H1 (cell line): ENCODE measurements around the gene SVIL. TPM values are rescaled to one million over a fixed set of nuclear protein-coding genes. Genes with fewer than 3 reads are reported as not detected.

Experiments used
- CTCF ChIA-PET: fragments of 300-600 bp; sonication (Branson Sonifier 250); formaldehyde crosslinking; loops from one replicate; lab custom pipeline; 2021; ENCODE audit not compliant: partially characterized antibody; lab: Charles Lee
- POLR2A ChIA-PET: fragments of 300-600 bp; sonication (Branson Sonifier 250); formaldehyde crosslinking; loops from one replicate; lab custom pipeline; 2021; ENCODE audit warnings: inconsistent platforms; ENCODE audit not compliant: partially characterized antibody; lab: Charles Lee
- DNase-seq, 2 experiments: peaks; one replicate each; pipeline versions ENCODE4 v3.0.0 to v3.0.0-alpha.2; 2010 to 2022; ENCODE audit warnings: low spot score in 2 of 2, low read depth in 1 of 2, mixed read lengths in 1 of 2
- FAIRE-seq: peaks from 2 replicates; lab custom pipeline; 2011; peaks lifted over from hg19 to GRCh38; lab: Jason Lieb, UNC
- H2AFZ ChIP-seq: 2 replicates; pipeline ENCODE4 v1.8.1; 2012; ENCODE audit warnings: low read length, inconsistent platforms
- H2AK5ac ChIP-seq: 2 replicates; pipeline ENCODE4 v1.6.1; 2013; ENCODE audit warnings: low read depth, low read length
- H2BK120ac ChIP-seq: replicated peaks from 2 replicates; pipeline ENCODE3; 2013; ENCODE audit warnings: low read depth, low read length, inconsistent platforms
- H2BK12ac ChIP-seq: 2 replicates; pipeline ENCODE4 v1.6.1; 2013; ENCODE audit warnings: low read depth, low read length
- H2BK15ac ChIP-seq: 2 replicates; pipeline ENCODE4 v1.6.1; 2013; ENCODE audit warnings: low read length
- H2BK20ac ChIP-seq: 2 replicates; pipeline ENCODE4 v1.6.1; 2013; ENCODE audit warnings: low read length
- H2BK5ac ChIP-seq: 2 replicates; pipeline ENCODE4 v1.6.1; 2013; ENCODE audit warnings: low read depth, low read length
- H3K14ac ChIP-seq: 2 replicates; pipeline ENCODE4 v1.6.1; 2013; ENCODE audit warnings: inconsistent platforms; ENCODE audit not compliant: insufficient read length
- H3K18ac ChIP-seq: 2 replicates; pipeline ENCODE4 v1.6.1; 2013; ENCODE audit warnings: low read length; ENCODE audit errors: extremely low read depth
- H3K23ac ChIP-seq: 2 replicates; pipeline ENCODE4 v1.6.1; 2013; ENCODE audit warnings: inconsistent platforms; ENCODE audit not compliant: insufficient read length
- H3K23me2 ChIP-seq: 2 replicates; pipeline ENCODE4 v1.6.1; 2013; ENCODE audit warnings: low read depth, low read length
- H3K27ac ChIP-seq: 2 replicates; pipeline ENCODE4 v1.6.1; 2011; ENCODE audit warnings: low read depth, low read length, inconsistent platforms
- H3K27me3 ChIP-seq, 4 experiments: replicated peaks in 1 of 4; 1 replicate in 1 of 4; 2 replicates in 3 of 4; pipeline versions ENCODE4 v1.6.1 to v1.8.1; 2011 to 2013; ENCODE audit warnings: low read length in 3 of 4, mild to moderate bottlenecking in 3 of 4, inconsistent platforms in 2 of 4, mixed read lengths in 2 of 4, moderate library complexity in 1 of 4; ENCODE audit not compliant: control insufficient read depth in 3 of 4, insufficient read depth in 3 of 4; ENCODE audit errors: extremely low read depth in 1 of 4
- H3K36me3 ChIP-seq, 4 experiments: 2 replicates each; pipeline versions ENCODE4 v1.6.1 to v1.8.1; 2011 to 2013; ENCODE audit warnings: mild to moderate bottlenecking in 4 of 4, low read length in 3 of 4, moderate library complexity in 2 of 4, control low read depth in 1 of 4, inconsistent platforms in 1 of 4; ENCODE audit not compliant: insufficient read depth in 4 of 4, control insufficient read depth in 2 of 4
- H3K4ac ChIP-seq: replicated peaks from 2 replicates; pipeline ENCODE3; 2013; ENCODE audit warnings: low read length, low read depth, mixed read lengths, inconsistent platforms; ENCODE audit not compliant: insufficient read length
- H3K4me1 ChIP-seq, 4 experiments: replicated peaks in 1 of 4; 1 replicate in 1 of 4; 2 replicates in 3 of 4; pipeline versions ENCODE4 v1.6.1 to v1.8.1; 2011 to 2013; ENCODE audit warnings: low read length in 3 of 4, inconsistent platforms in 2 of 4, mixed read lengths in 1 of 4; ENCODE audit not compliant: insufficient read depth in 4 of 4, control insufficient read depth in 3 of 4
- H3K4me2 ChIP-seq, 2 experiments: 2 replicates each; pipeline versions ENCODE4 v1.6.1 to v1.8.1; 2011 to 2013; ENCODE audit warnings: low read depth in 2 of 2, low read length in 2 of 2, control low read depth in 1 of 2, inconsistent platforms in 1 of 2, mild to moderate bottlenecking in 1 of 2; ENCODE audit not compliant: insufficient read depth in 1 of 2
- H3K4me3 ChIP-seq, 4 experiments: fragments of 200-600, 300-600 bp in 1 of 4; sonication (generic), shearing (Covaris generic), sonication (Bioruptor Twin) in 1 of 4; 2 replicates each; pipeline versions ENCODE4 v1.5.1 to v1.8.1; 2011 to 2016; ENCODE audit warnings: low read length in 4 of 4, low read depth in 3 of 4, control low read depth in 2 of 4, inconsistent platforms in 2 of 4, mild to moderate bottlenecking in 2 of 4, mixed read lengths in 1 of 4, moderate library complexity in 1 of 4; ENCODE audit not compliant: insufficient read depth in 2 of 4; ENCODE audit errors: extremely low read depth in 1 of 4
- H3K56ac ChIP-seq: replicated peaks from 2 replicates; pipeline ENCODE3; 2013; ENCODE audit warnings: low read depth, mild to moderate bottlenecking, mixed read lengths, low read length, inconsistent platforms; ENCODE audit not compliant: insufficient read length
- H3K79me1 ChIP-seq: 2 replicates; pipeline ENCODE4 v1.6.1; 2013; ENCODE audit warnings: low read depth, low read length, control low read depth
- H3K79me2 ChIP-seq, 2 experiments: 2 replicates each; pipeline versions ENCODE4 v1.6.1 to v1.8.1; 2012 to 2013; ENCODE audit warnings: low read length in 2 of 2, mild to moderate bottlenecking in 2 of 2, inconsistent platforms in 1 of 2; ENCODE audit not compliant: insufficient read depth in 2 of 2, control insufficient read depth in 1 of 2
- H3K9ac ChIP-seq, 4 experiments: replicated peaks in 1 of 4; 1 replicate in 1 of 4; 2 replicates in 3 of 4; pipeline versions ENCODE4 v1.6.1 to v1.8.1; 2011 to 2013; ENCODE audit warnings: low read depth in 3 of 4, low read length in 3 of 4, control low read depth in 2 of 4, mild to moderate bottlenecking in 2 of 4, moderate library complexity in 2 of 4, inconsistent platforms in 1 of 4; ENCODE audit errors: extremely low read depth in 1 of 4
- H3K9me3 ChIP-seq, 2 experiments: 2 replicates each; pipeline versions ENCODE4 v1.6.1 to v1.8.1; 2012 to 2013; ENCODE audit warnings: mild to moderate bottlenecking in 2 of 2, moderate library complexity in 2 of 2, control low read depth in 1 of 2, inconsistent platforms in 1 of 2, low read depth in 1 of 2, low read length in 1 of 2, mixed read lengths in 1 of 2; ENCODE audit not compliant: insufficient read depth in 2 of 2
- H4K20me1 ChIP-seq, 2 experiments: replicated peaks in 1 of 2; 2 replicates each; pipeline versions ENCODE3 to v1.8.1; 2011 to 2013; ENCODE audit warnings: inconsistent platforms in 2 of 2, low read length in 2 of 2, mild to moderate bottlenecking in 1 of 2; ENCODE audit not compliant: insufficient read depth in 2 of 2, control insufficient read depth in 1 of 2
- H4K5ac ChIP-seq: 2 replicates; pipeline ENCODE4 v1.6.1; 2013; ENCODE audit warnings: low read length, low read depth, mixed read lengths, inconsistent platforms; ENCODE audit not compliant: insufficient read length
- H4K8ac ChIP-seq: 2 replicates; pipeline ENCODE4 v1.8.0; 2013; ENCODE audit warnings: mild to moderate bottlenecking, moderate library complexity, low read length, inconsistent platforms; ENCODE audit not compliant: insufficient read depth; ENCODE audit errors: extremely low read depth
- H4K91ac ChIP-seq: replicated peaks from 2 replicates; pipeline ENCODE3; 2013; ENCODE audit warnings: low read length, mixed read lengths, inconsistent platforms; ENCODE audit not compliant: insufficient read length
- ASH2L ChIP-seq: fragments of 200-600, 300-600 bp; sonication (generic); IDR thresholded peaks from one replicate; pipeline ENCODE4 v1.7.1; 2017; ENCODE audit warnings: low read length
- BACH1 ChIP-seq: IDR thresholded peaks from 2 replicates; pipeline ENCODE4 v1.6.1; 2012; ENCODE audit warnings: low read length, improper control_type of control experiment
- CEBPB ChIP-seq: IDR thresholded peaks from 2 replicates; pipeline ENCODE4 v1.6.1; 2012; ENCODE audit warnings: low read depth, low read length
- CREB1 ChIP-seq: IDR thresholded peaks from 2 replicates; pipeline ENCODE4 v1.6.1; 2012; ENCODE audit warnings: inconsistent platforms
- HDAC2 ChIP-seq, 2 experiments: fragments of 300-600 bp in 1 of 2; sonication (generic) in 1 of 2; IDR thresholded peaks; 2 replicates each; pipeline ENCODE4 v1.6.1; 2011 to 2012; ENCODE audit warnings: low read depth in 2 of 2, low read length in 2 of 2, mild to moderate bottlenecking in 2 of 2, moderate library complexity in 2 of 2, borderline replicate concordance in 1 of 2, inconsistent platforms in 1 of 2
- JUND ChIP-seq: IDR thresholded peaks from 2 replicates; pipeline ENCODE4 v1.6.1; 2011; ENCODE audit warnings: mild to moderate bottlenecking, improper control_type of control experiment, low read length
- NANOG ChIP-seq: IDR thresholded peaks from 2 replicates; pipeline ENCODE4 v1.6.1; 2011; ENCODE audit warnings: low read length, low read depth, mild to moderate bottlenecking, inconsistent platforms; ENCODE audit not compliant: insufficient read depth, poor library complexity, severe bottlenecking
- POLR2AphosphoS5 ChIP-seq: IDR thresholded peaks from 2 replicates; pipeline ENCODE4 v1.6.1; 2011; ENCODE audit warnings: low read depth, low read length
- SAP30 ChIP-seq: fragments of 300-600 bp; sonication (generic); IDR thresholded peaks from 2 replicates; pipeline ENCODE4 v1.7.1; 2012; ENCODE audit warnings: low read length, moderate library complexity, mild to moderate bottlenecking, inconsistent platforms; ENCODE audit not compliant: insufficient read depth, insufficient replicate concordance
- SP4 ChIP-seq: IDR thresholded peaks from 2 replicates; pipeline ENCODE4 v1.6.1; 2012; ENCODE audit warnings: low read length, inconsistent platforms
- WGBS, 2 experiments: shearing (Covaris generic) in 1 of 2; methylation state at CpG; one replicate each; pipeline versions ENCODE4 v1.1.6 to v1.1.7; 2013 to 2015; ENCODE audit warnings: low lambda C conversion rate in 2 of 2, mixed read lengths in 2 of 2, inconsistent platforms in 1 of 2, low coverage in 1 of 2, missing lambda C conversion rate in 1 of 2; ENCODE audit not compliant: insufficient replicate concordance in 2 of 2, insufficient coverage in 1 of 2, insufficient read length in 1 of 2; ENCODE audit errors: extremely low coverage in 1 of 2, missing lambda C conversion rate in 1 of 2; 5-methylcytosine and 5-hydroxymethylcytosine counted together
- polyA plus RNA-seq, 7 experiments: library from polyadenylated mRNA; depleted of rRNA in 3 of 7; stranded (reverse) in 5 of 7; unstranded in 2 of 7; fragments of >200 nt in 5 of 7; fragments of 200-250 nt in 2 of 7; gene quantifications; 1 replicate in 5 of 7; 2 replicates in 1 of 7; 4 replicates in 1 of 7; pipeline versions ENCODE4 v1.2.1 to v1.2.3, GENCODE V29; 2011 to 2013; ENCODE audit warnings: missing spikeins in 2 of 7, mixed read lengths in 2 of 7
- total RNA-seq: library from RNA; stranded (reverse); fragmentation: NEBNext Ultra II Directional; extraction: Animal tissue kit (Norgen Biotek cat#: 25700); gene quantifications from 2 replicates; pipeline ENCODE4 v1.2.1, GENCODE V29; 2021
- TF ChIP-seq, protein P1 (sequence below): IDR thresholded peaks from 2 replicates; pipeline ENCODE4 v1.6.1; 2011; ENCODE audit warnings: low read depth, mild to moderate bottlenecking, low read length; ENCODE audit not compliant: insufficient read depth
- TF ChIP-seq, protein P2 (sequence below): IDR thresholded peaks from 2 replicates; pipeline ENCODE4 v1.6.1; 2012; ENCODE audit warnings: inconsistent platforms

Gene SVIL
- total and polyA plus RNA-seq, 2 of the 8 experiments (the other 6 are each of a cell fraction or from before 2014, with no cell fraction given), result 4.7 to 15.4 TPM

DNA sequence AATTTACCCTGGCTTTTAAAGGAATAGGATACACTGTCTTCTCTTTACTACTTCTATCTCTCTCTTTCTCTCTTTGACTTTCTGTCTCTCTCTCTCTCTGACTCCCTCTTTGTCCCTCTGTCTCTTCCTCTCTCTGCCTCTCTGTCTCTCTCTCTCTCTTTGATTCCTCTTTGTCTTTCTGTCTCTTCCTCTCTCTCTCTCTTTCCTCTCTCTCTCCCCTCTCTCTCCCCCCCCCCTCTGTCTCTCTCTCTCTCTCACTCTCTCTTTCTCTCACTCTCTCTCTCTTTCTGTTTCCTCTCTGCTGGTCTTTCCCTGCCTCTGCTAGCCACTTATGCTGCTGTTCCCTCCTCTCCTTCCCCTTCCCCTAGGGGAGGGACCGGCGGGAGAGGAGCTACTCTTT, 196.9 kb downstream of the SVIL start:
- Histone ChIP-seq H2AFZ (no peak overlapping the region), H3K14ac (no peak overlapping the region), H3K23ac (no peak overlapping the region), H3K9ac (no peak overlapping the region), H3K36me3 (no peaks in the 10 kb centered on the region), H4K5ac (no peak overlapping the region), H3K18ac (no peak overlapping the region), H2AK5ac (no peak overlapping the region), H2BK5ac (no peak overlapping the region), H2BK12ac (no peak overlapping the region), H3K4me2 (no peak overlapping the region), H3K9me3 (peaks cover 9 to 21% of the 10 kb centered on the region in 2 experiments), H3K4me3 (no peak overlapping the region), H3K79me2 (no peaks in the 10 kb centered on the region), H4K20me1 (no peaks in the 10 kb centered on the region), H3K27ac (no peak overlapping the region), H3K27me3 (no peaks in the 10 kb centered on the region), H3K4me1 (peaks cover 0 to 4% (median 0%) of the 10 kb centered on the region in 4 experiments; a peak in 1 of 7 replicates), H3K79me1 (no peaks in the 10 kb centered on the region), H2BK15ac (no peak overlapping the region), H3K23me2 (no peaks in the 10 kb centered on the region), H3K56ac (no peak overlapping the region), H4K91ac (no peak overlapping the region), H2BK120ac (no peak overlapping the region), H2BK20ac (no peak overlapping the region), H4K8ac (no peak overlapping the region), H3K4ac (no peak overlapping the region)
- POLR2A ChIA-PET, result no interaction called here
- FAIRE-seq (no peak), DNase-seq (no peak)
- WGBS, 2 experiments, result 100% methylated on average over 2 of the region's 2 CpGs; no CpG with 5 or more reads in 1 of the 2 experiments
- CTCF ChIA-PET, result interaction anchor here (0.6 to 2.6 kb wide), 4 partner anchors 8 to 936 kb away, joined by 3 to 11 read pairs (median 4); no protein-coding TSS in a partner anchor
- TF ChIP-seq ASH2L (no peak), JUND (no peak), SAP30 (no peak), HDAC2 (IDR thresholded peaks at IDR 0.05; ENCODE audit: borderline replicate concordance in 1 of 2, low read depth in 2 of 2, low read length in 2 of 2) (no peak), NANOG (no peak), CEBPB (no peak), BACH1 (no peak), SP4 (no peak), POLR2AphosphoS5 (no peak), CREB1 (no peak)
- TF ChIP-seq, protein P1, sequence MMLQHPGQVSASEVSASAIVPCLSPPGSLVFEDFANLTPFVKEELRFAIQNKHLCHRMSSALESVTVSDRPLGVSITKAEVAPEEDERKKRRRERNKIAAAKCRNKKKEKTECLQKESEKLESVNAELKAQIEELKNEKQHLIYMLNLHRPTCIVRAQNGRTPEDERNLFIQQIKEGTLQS, result no peak
- TF ChIP-seq, protein P2, sequence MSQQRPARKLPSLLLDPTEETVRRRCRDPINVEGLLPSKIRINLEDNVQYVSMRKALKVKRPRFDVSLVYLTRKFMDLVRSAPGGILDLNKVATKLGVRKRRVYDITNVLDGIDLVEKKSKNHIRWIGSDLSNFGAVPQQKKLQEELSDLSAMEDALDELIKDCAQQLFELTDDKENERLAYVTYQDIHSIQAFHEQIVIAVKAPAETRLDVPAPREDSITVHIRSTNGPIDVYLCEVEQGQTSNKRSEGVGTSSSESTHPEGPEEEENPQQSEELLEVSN, result no peak
